HG03469 (cell line): Measurements from ENCODE around the gene CNGA1.
"Not testable (repeated sequence)": the region's sequence is repeated elsewhere in the genome, so short reads cannot be mapped to it uniquely, and the experiment has no call there.

Experiments used
- ATAC-seq: cut with Tn5 transposase; IDR thresholded peaks from one replicate; pipeline ENCODE4 v1.9.1; 2021; ENCODE audit warnings: mild to moderate bottlenecking, moderate library complexity, moderate number of reproducible peaks; ENCODE audit not compliant: unreplicated experiment

CNGA1 gene

DNA sequence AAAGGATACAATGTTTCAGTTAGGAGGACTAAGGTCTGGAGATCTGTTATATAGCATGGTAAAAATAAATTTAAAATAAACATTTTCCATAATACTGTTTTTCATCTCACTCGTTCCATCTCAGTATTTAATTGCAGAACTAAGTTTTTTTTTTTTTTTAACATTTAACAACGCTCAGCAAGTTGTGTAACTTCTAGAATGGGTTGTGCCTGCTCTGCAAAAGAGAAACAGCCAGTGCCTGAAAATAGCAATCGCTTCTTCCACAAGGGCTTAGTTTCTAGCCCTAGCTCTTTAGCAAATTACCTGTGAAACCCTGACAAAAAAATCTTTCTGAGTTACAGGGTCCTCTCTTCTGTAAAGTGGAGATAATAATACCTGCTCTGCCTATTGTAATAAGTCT, 41.9 kb downstream of the CNGA1 start:
- ATAC-seq, result no peak

DNA sequence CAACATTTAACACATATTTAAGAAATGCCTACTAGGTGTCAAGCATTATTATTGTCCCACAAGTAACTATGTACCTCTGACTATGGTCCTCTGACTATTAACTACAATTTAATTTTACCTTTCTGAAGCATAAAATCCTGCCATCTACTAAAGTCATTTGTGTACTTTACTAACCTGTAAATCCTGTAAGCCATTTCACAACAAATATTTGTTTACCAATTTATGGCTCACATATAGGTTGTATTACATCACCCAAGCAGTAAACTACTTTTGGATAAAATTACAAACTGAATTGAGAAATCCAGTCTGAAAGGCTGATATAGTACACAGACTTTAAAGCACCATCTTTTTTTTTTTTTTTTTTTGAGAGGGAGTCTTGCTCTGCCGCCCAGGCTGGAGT, 43.8 kb downstream of the CNGA1 start:
- ATAC-seq, result no peak

DNA sequence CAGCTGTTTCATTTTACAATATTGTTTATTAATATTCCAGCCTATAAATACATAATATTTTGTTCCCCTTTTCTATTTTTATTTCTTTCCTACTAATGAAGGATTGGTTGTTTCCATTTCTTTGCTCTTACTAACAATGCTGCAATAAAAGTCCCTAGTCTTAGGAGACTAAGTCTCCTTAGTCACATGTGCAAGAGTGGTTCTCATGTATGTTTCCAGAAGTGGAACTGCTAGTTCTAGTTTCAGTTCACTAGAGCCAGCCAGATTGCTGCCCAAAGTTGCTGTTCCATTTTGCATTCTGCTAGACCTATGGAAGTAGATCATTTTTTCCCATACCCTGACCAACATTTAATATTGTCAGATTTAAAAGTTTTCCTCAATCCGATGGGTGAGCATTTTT, 44.3 kb downstream of the CNGA1 start:
- peak; percentile 96 for ATAC-seq

DNA sequence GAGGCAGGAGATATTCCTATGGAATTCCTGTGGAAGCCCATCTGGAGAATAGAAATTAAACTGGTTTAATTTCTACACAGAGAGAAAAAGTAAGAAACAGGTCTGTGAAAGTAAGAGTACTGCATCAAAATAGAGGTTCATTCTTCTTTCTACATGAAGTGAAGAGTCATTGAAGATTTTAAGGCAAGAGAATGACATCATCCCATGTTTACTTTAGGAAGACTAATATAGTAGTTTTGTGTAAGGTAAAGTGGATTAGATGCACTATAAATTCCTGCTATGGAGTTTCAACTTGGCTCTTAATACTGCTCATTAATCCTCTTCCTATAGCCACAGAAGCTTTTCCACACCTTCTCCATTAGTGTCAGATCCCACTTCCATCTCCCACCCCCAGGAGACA, 47.6 kb downstream of the CNGA1 start:
- no peak for ATAC-seq

DNA sequence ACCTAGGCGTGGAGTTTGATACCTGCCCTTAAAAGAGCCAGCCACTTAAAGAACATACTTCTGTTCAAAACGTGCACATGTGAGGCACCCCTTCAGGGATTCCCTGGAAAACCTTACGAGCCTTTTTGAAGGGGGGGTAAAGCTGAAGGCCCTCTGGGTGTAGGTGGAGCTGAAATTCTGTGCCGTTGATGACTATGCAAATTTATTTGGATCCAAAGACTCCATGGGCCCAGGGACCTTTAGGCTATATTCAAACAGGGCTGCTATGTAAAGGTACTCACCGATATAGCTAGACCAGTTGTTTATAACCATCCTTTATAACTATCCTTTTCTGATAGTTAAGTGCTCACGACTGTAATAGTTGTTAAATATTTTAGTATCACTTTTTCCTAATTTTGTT, 61.8 kb downstream of the CNGA1 start:
- ATAC-seq, result no peak

DNA sequence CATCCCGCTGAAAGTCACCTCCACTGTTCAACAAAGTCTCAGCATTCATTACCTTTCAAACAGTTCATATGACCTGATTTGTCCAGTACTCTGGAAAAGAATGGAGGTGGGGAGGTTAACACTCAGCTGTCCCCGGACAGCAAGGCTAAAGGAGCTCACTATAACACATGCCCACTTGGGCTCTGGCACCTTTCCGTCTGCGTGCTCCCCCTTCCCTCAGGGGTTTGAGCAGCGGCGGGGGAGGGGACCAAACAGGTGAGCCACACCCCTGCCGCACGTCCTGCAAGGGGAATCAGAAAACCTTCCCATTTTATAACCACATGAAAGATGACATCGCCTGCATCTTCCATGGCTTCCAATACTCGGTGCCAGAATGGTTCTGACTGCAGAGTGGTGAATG, 62.2 kb downstream of the CNGA1 start:
- ATAC-seq, result no peak

DNA sequence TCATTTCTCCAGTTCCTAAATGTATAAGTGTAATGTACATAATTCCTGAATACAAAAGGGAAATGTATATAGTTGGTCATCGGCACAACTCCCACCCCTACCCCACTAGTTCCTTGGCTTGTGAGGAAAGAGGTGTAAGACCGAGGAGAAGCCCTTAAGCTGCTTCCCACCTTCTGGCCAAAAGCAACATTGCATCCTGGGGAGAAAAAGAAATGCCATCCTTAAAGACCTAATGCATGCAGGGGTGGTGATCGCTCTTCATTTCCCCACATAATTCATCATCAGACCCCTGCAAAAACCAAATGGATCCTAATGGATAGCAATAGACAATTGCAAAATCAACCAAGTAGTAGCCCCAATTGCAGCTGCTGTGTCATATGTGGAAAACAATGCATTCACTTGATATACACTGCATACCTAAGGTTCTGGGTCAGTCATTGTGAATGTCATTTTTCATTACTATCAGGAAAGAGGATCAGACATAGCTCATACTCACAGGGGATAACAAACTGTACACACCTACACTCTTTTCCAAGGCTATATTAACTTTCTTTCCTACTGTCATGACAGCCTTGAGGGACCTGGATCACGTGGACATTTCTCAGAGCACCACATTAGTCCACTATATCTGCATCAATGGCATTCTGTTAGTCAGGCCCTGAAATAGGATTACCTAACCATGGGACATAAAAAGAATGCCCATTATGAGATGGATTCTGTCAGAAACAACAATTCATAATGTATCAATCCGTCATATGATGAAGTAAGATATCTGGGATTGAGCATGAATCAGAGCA, 70.4 kb downstream of the CNGA1 start:
- no peak for ATAC-seq

DNA sequence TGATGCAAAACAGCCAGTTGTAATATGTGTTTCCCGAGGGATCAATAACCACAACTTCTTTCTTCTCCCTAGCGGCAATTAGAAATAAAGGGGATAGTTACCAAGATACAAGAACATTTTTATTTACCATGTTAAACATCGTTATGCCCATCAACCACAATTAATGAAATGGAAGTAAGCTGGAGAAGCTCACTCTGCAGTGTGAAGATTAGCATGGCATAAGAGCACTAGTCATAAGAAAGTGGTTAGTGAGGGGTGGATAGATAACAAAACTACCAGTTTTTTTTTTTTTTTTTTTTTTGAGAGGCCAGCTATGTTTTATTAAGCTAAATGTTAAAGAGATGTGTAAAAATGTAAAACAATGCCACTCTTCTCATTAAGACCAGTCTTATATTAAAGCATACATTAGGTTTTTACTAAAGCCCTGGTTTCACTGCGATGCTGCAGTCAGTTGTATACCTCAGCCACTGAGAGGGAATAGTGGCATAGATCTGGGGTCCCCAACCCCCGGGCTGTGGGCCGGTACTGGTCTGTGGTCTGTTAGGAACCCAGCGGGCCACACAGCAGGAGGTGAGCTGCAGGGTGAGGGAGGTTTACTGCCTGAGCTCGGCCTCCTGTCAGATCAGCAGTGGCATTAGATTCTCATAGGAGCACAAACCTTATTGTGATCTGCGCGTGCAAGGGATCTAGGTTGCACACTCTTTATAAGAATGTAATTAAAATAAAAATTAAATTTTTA, 74.2 kb downstream of the CNGA1 start:
- no peak for ATAC-seq

DNA sequence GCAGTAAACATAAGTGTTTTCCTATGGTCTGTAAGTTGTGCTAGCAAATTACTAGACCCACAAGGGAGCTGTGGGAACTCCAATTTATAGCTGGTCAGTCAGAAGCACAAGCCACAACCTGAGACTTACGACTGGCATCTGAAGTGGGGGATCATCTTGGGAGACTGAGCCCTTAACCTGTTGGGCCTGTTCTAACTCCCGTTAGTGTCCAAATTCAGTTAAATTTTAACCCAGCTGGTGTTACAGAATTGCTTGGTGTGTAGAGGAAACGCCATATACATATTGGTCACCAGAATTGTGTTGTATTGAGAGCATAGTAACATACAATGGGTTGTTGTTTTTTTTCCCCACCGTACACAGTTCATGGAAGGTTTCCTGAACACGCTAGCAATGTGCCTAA, 77.0 kb downstream of the CNGA1 start:
- no peak for ATAC-seq

DNA sequence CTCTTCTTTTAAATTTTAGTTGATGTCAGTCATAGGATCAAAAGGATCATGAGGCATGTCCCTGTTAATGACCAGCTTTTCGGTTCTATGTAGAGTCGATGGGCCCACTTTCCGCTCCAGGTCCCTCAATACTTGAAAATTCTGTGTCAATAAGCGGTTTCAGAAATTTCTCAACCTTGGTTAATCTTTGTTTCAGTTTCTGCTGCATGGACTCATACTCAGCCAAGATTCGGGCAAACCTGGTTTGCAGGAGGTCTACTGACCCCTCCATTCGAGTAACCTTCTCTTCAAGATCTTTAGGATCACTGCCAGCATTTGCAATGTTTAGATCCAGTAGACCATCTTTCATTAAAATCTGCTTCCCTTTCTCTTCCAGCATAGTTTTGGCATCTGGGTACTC, 80.1 kb downstream of the CNGA1 start:
- ATAC-seq, result no peak

DNA sequence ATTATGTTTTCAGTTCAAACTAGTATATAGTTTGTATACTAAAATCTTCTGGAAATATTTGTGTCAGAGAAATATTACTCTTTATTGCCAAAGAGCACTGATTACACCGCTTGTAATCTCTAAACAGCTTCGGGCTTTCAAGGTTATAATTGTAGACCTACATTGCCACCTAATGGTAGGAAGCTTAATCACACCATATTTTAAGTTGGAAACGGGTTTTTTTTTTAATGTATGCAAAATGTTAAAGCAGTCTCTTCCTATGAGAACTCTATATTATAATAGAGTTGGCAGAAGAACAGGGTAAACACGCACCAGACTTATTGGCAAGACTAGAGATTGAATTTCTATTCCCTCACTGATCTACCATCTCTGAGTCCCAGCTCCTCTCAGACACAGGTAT, 82.6 kb downstream of the CNGA1 start:
- ATAC-seq, result peak; percentile 64

DNA sequence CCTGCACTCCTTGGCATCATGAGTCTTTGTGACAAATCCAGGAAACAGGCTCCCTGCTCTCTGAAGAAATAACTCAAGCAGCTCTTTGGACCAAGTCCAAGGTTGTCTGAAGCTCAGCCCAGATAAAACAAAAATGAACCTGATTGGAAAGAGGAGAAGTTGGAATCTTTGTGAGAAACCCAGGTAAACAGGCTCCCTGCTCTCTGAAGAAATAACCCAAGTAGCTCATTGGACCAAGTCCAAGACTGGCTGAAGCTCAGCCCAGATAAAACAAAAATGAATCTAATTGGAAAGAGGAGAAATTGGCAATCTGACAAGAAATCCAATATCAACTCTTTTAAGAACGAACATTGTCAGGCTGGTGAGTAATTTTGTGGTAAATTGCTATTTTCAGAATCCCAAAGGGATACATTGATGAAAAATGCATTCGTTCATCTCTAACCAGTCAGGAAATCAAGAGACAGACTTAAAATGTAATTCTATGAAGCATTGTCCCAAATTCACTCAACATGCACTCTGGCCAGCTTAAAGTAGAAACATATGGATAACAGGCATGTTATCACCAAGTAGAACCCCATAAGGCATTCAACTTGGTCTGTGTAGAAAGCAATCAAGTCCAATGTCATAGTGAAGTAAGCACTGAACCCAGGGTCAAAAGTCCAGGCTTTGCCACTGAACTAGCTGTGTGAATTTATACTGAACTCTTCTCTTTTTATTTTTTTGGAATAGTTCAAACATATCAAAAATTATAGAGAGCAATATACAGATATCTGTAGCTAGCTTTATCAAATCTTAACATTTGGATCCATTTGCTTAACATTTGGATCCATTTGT, 85.3 kb downstream of the CNGA1 start:
- ATAC-seq, result no peak

DNA sequence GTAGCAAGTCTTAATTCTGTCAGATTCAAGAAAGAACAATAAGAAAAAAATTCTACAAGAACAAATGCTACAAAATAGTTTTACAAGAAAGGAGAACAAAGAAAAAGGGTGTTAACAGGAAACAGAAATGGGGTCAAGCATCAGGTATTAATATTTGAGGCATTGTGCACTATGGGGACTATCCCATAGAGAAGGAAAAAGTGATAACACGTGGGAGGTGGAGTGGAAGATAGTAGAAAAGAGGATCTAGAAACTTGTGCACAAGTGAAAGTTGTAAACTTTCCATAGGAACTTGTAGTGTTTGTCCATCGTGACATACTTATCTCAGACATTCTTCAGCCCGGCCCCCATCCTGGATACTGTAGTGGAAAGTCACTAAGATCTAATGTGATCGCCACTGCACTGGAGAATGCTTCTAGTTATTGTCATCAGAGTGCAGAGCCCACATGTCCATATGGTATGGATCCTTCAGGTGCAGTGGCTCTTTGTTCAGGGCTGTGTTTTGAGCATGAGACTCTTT, 86.7 kb downstream of the CNGA1 start:
- ATAC-seq, result no peak

DNA sequence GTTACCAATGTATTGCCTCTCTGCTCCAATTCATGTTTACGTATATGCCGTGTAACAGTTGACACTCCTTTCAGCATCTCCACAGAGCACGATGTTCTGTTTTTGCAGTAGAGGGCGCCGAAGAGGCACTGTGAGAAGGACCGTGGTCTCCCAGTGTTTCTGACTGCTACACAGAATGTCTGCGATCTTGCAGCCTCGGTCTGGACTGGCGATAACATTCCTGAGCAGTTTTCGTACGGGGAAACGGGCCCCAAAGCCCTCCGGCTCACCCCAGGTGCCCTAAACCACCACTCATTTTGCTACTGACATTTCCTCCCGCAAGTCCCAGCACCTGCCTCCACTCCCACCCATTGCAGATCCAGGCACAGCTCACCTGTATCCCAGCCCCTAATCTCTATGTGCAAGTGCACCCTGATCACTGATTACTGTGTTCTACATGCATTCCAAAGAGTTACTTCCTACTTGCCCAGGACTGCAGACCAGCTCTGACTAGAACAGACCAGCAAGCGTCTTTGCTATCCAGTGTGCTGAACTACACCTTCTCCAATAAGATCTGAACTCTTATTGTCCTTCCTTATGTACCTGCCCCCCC, 89.7 kb downstream of the CNGA1 start:
- peak; percentile 95 for ATAC-seq

DNA sequence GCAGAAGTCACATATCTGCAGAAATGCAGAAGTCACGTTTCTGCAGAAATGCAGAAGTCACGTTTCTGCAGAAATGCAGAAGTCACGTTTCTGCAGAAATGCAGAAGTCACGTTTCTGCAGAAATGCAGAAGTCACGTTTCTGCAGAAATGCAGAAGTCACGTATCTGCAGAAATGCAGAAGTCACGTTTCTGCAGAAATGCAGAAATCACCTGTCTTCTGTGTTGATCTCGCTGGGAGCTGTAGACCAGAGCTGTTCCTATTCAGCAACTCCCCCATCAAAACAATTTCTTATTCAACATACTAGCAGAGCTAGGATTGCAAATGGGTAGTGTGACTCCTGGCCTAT, 93.2 kb downstream of the CNGA1 start:
- ATAC-seq, result not testable (repeated sequence)

DNA sequence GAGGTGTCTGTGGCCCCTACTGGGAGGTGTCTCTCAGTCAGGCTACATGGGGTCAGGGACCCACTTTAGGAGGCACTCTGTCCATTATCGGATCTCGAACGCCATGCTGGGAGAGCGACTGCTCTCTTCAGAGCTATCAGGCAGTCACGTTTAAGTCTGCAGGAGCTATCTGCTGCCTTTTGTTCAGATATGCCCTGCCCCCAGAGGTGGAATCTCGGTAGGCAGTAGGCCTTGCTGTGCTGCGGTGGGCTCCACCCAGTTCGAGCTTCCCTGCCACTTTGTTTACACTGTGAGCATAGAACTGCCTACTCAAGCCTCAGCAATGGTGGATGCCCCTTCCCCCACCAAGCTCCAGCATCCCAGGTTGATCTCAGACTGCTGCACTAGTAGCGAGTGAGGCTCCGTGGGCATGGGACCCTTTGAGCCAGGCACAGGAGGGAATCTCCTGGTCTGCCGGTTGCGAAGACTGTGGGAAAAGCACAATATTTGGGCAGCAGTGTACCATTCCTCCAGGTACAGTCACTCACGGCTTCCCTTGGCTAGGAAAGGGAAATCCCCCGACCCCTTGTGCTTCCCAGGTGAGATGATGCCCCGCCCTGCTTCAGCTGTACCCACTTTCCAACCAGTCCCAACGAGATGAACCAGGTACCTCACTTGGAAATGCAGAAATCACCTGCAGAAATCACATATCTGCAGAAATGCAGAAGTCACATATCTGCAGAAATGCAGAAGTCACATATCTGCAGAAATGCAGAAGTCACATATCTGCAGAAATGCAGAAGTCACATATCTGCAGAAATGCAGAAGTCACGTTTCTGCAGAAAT, 93.8 kb downstream of the CNGA1 start:
- ATAC-seq, result not testable (repeated sequence)

DNA sequence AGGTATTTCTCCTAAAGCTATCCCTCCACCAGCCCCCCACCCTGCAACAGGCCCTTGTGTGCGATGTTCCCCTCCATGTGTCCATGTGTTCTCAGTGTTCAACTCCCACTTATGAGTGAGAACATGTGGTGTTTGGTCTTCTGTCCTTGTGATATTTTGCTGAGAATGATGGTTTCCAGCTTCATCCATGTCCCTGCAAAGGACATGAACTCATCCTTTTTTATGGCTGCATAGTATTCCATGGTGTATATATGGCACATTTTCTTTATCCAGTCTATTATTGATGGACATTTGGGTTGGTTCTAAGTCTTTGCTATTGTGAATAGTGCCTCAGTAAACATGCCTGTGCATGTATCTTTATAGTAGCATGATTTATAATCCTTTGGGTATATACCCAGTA, 99.3 kb downstream of the CNGA1 start:
- not testable (repeated sequence) for ATAC-seq

DNA sequence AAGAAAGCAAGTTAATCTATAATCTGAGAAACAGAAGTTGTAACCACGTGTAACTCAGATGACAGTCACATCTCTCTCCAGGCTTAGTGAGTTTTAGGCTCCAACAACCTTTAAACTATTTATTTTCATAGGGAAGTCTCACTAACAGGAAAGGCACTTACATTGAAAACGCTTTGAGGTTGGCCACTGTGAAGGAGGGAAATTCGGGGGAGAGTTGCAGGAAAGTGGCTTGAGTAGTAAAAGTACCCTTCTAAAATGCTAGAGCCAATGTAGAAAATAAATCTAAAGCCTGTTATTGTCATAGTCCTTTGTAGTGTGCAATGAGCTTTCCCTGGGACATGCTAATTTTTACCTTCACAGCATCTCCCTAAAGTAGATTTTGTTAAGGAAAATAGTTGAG, 101.1 kb downstream of the CNGA1 start:
- ATAC-seq, result no peak

DNA sequence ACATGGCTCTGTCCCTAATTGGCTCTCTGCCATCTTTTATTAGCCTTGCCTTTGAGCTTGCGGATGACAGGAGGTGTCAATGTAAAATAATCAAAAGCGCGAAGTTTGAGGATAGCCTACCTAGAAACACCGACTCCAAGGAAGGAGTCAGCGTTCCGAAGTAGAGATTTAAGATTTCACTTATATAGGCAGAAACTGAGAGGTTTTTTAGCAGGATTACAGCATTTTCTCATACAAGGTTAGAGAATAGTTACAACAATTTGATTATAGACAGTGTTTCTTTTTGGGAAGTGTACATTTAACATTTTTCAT, 101.6 kb downstream of the CNGA1 start:
- ATAC-seq, result peak; percentile 8

DNA sequence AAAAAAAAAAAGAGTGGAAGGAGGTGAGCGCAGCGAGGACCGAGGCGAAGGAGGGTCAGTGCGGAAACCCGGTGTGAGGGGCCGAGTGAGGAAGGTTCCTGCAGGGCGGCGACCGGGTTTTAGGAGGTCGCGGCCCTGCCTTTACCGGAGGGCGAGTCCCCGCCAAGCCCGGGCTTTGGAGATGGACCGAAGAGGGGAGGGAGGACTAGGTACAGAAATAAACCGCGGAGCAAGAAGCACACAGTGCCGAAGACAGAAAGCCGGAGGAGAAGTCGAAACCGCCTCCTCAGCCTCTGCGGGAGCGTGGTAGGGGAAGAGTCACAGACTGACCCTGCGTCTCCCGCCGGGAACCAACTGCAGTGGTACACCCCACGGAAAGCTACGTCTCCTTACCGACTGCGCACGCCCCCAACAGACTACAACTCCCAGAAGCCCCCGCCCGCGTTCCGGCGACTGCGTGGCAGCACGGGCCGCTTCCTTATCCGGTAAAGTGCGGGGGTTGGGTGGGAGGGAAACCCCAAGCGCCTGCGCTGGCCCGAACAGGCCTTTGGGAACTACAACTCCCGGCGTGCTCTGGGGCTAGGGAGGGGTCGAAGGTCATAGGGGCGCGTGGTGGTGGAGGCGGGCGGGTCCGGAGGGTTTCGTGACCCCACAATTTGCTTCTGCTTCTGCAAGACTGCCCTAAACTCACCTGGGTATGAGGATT, 102.1 kb downstream of the CNGA1 start, which contains the start of gene NFXL1:
Gene NFXL1 (minus strand): TSS at position 364 of the 706 bp plus-strand sequence. CDS start 380 bp downstream, outside the sequence.
- peak; percentile 95 for ATAC-seq
